Cardiac fibroblast (primary cell): ENCODE results near the gene BMP3.
A peak's percentile ranks its signal among the peaks of the same experiment; 100 is the strongest.

ENCODE experiments used
- DNase-seq, 2 donors: peaks; one replicate each; pipeline versions ENCODE4 v3.0.0 to v3.0.0-alpha.2; 2010; ENCODE audit warnings: low read depth in 2 of 2
- H3K4me3 ChIP-seq, 2 donors: replicated peaks in 1 of 2; 1 replicate in 1 of 2; 2 replicates in 1 of 2; pipeline ENCODE4 v1.5.1; 2011; ENCODE audit warnings: low read depth in 2 of 2, low read length in 2 of 2, mild to moderate bottlenecking in 2 of 2, moderate library complexity in 1 of 2
- TF ChIP-seq, protein P1 (sequence below): IDR thresholded peaks from one replicate; pipeline ENCODE4 v1.5.1; 2011; ENCODE audit warnings: low read depth, mild to moderate bottlenecking, low read length, inconsistent platforms

BMP3 gene

DNA sequence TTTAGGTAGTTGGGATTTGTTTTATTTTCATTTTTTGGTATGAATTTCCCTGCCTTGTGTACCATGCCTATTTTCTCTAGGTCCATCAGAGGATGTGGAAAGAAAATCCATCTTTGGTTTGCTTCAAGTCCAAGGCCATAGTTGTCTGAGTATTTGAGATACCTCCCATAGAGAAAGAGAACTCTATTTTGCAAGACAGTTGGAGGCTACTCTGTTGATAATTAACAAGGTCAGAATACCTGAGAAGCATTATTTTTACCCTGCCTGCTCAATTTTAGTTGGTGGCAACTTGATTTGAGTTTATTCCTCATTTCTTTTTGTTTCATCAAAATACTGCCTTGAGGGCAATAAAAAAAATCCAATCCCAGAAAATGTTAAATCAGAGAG, 30.8 kb downstream of the BMP3 start:
- TF ChIP-seq, protein P1, sequence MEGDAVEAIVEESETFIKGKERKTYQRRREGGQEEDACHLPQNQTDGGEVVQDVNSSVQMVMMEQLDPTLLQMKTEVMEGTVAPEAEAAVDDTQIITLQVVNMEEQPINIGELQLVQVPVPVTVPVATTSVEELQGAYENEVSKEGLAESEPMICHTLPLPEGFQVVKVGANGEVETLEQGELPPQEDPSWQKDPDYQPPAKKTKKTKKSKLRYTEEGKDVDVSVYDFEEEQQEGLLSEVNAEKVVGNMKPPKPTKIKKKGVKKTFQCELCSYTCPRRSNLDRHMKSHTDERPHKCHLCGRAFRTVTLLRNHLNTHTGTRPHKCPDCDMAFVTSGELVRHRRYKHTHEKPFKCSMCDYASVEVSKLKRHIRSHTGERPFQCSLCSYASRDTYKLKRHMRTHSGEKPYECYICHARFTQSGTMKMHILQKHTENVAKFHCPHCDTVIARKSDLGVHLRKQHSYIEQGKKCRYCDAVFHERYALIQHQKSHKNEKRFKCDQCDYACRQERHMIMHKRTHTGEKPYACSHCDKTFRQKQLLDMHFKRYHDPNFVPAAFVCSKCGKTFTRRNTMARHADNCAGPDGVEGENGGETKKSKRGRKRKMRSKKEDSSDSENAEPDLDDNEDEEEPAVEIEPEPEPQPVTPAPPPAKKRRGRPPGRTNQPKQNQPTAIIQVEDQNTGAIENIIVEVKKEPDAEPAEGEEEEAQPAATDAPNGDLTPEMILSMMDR, result no peak
- H3K4me3 ChIP-seq, result no peak overlapping the region
- DNase-seq, result no peak

DNA sequence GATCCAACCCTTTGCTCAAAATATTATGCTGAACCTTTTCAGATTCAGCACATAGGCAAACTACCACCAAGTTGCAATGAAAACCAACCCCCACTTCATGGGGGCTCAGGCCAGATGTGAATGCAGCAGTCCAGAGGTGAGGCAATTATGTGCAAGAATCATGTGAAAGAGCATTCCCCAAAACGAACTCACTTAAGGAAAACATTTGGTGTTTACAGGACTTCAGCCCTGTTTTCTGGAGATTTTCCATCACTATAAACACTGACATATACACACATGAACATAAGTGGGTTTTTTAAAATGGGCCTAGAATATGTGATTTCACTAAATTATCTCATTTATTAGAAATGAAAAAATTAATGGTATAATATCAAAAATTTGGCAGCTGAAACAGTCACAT, 31.5 kb downstream of the BMP3 start:
- no peak for DNase-seq
- TF ChIP-seq, protein P1, result no peak
- H3K4me3 ChIP-seq, result no peak overlapping the region

DNA sequence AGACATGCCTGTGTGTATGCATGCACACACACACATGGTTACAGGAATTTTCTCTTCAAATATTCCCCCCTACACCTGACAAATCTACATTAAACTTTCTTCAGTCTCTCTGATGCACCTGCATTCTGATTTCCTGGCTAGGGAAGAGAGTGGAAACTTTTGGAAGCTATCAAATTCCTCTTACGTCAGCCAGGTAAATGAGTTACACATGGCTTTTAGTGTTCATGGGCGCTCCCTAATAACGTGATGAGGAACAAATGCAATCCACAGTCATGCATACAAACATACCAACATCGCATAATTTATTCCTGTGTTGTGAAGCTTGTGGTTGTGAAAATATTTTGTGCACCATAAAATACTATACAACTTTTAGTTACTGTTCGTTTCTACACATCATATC, 34.9 kb downstream of the BMP3 start:
- TF ChIP-seq, protein P1, result no peak
- H3K4me3 ChIP-seq, result no peak overlapping the region
- DNase-seq, result no peak

DNA sequence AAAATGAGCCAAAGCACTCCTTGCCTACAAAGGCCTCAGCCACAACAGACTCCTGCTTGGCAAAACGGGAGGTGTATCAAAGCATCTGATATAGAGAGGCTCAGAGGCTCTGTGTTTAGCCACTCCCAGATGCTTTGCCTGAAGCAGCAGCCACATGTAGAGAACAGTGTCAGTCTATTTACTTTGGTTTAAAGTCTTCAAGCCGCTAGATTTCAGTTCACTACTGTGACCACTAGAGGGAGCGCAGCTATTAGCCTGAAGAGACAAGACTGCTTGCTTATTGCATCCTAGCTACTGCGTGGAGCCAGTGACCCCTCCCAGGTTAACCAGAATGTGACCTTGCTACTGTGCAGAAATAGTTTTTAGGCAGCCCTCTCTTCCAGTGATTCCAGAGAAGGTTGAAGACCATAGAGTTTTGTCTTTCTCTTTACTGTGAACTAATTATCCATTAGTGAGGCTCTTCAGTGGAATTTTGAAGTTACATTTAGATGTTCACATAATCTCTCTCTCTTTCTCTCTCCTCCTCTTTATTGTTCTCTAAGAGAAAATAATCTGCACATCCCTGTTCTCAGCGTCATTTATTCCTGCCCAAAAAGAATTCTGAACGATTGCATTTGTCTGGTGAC, 39.3 kb downstream of the BMP3 start:
- H3K4me3 ChIP-seq, result no peak overlapping the region
- DNase-seq, result peak; percentile 93 to 94
- TF ChIP-seq, protein P1, result peak; percentile 87

DNA sequence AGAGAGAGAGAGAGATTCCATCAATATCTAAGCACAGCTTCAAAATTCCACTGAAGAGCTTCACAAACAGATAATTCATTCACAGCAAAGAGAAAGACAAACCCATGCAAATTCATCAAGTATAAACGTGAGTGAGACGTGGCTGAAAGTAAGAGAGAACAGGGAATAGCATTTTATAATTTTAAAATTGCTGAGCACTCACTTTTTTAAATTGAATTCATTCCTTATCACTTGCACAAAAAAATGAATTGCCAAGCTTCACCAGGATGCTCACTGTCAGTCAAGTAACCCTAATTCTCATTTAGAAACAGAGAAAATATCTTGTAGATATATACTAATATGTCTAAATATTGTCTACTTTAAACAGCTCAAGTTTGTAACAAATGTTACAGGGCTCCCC, 40.5 kb downstream of the BMP3 start:
- H3K4me3 ChIP-seq, result no peak overlapping the region
- no peak for DNase-seq
- TF ChIP-seq, protein P1, result no peak

DNA sequence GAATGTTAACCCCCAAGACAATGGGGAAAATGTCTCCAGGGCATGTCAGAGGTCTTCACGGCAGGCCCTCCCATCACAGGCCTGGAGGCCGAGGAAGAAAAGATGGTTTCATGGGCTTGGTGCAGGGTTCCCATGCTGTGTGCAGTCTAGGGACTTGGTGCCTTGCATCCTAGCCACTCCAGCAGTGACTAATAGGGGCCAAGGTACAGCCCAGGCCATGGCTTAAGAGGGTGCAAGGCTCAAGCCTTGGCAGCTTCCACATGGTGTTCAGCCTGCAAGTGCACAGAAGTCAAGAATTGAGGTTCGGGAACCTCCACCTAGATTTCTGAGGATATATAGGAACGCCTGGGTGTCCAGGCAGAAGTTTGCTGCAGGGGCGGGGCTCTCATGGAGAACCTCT, 50.6 kb downstream of the BMP3 start:
- TF ChIP-seq, protein P1, result no peak
- DNase-seq, result no peak
- no peak overlapping the region for H3K4me3 ChIP-seq

DNA sequence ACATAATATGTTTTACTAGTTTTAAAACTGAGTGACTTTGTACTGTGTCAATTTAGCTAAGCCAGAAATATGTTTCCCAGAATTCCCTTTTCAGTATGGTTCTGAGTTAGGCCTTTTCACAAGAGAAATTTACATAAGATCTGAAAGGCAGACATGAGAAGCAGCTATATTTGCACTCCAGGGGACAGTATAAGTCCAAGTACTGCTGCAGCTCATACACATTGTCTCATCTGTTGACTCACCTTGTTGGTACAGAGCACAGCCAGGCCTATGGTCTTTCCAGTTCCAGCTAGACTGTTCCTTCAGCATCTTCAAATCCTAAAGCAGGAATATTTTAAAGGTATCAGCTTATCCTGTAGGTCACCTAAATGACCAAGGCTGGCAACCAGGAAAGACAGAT, 53.5 kb downstream of the BMP3 start:
- TF ChIP-seq, protein P1, result peak; percentile 79

More for the DNA sequence above, 53.5 kb downstream of the BMP3 start:
- peak; percentile 48 to 82 for DNase-seq
- no peak overlapping the region for H3K4me3 ChIP-seq
